IMR-90 (cell line): ENCODE data around the gene PRKN. TPM values are rescaled to one million over a fixed set of nuclear protein-coding genes. Genes with fewer than 3 reads are reported as not detected.

Experiments used
- ATAC-seq: fragments of 200-7000 bp; cut with Tn5 transposase; 2 replicates; pipeline ENCODE4 v1.9.1; 2020; ENCODE audit warnings: low read depth, mild to moderate bottlenecking, moderate library complexity
- BruUV-seq: library from RNA; stranded (reverse); fragments of 400-500 nt; replicated peaks from 2 replicates; lab custom pipeline; 2021; lab: Mats Ljungman, UMichigan
- CTCF ChIA-PET: fragments of 300-600 bp; formaldehyde crosslinking; extraction: SDS; loops from one replicate; lab custom pipeline; 2021; ENCODE audit warnings: antibody characterized with exemption; lab: Yijun Ruan, JAX
- POLR2A ChIA-PET: fragments of 300-600 bp; sonication (Branson Sonifier 250); formaldehyde crosslinking; loops from one replicate; lab custom pipeline; 2022; ENCODE audit warnings: antibody characterized with exemption; ENCODE audit not compliant: unreplicated experiment; lab: Charles Lee
- DNase-seq: peaks from one replicate; pipeline ENCODE4 v3.0.0; 2013
- H2AFZ ChIP-seq: replicated peaks from 2 replicates; pipeline ENCODE3; 2013; ENCODE audit warnings: low read length, mild to moderate bottlenecking; ENCODE audit not compliant: poor library complexity
- H2AK5ac ChIP-seq: 2 replicates; pipeline ENCODE4 v1.6.1; 2013; ENCODE audit warnings: low read depth, low read length, inconsistent platforms
- H2AK9ac ChIP-seq: replicated peaks from 2 replicates; pipeline ENCODE3; 2013; ENCODE audit warnings: mild to moderate bottlenecking, low read depth, low read length, moderate library complexity; ENCODE audit not compliant: poor library complexity
- H2BK120ac ChIP-seq: 2 replicates; pipeline ENCODE4 v1.6.1; 2013; ENCODE audit warnings: low read depth, low read length, inconsistent platforms
- H2BK15ac ChIP-seq: 3 replicates; pipeline ENCODE4 v1.6.1; 2013; ENCODE audit warnings: low read depth, low read length, inconsistent platforms
- H2BK20ac ChIP-seq: 2 replicates; pipeline ENCODE4 v1.6.1; 2013; ENCODE audit warnings: low read depth, mild to moderate bottlenecking, inconsistent platforms, low read length, moderate library complexity
- H2BK5ac ChIP-seq: 2 replicates; pipeline ENCODE4 v1.6.1; 2013; ENCODE audit warnings: mild to moderate bottlenecking, low read depth, low read length, inconsistent platforms; ENCODE audit not compliant: poor library complexity, severe bottlenecking
- H3K14ac ChIP-seq: replicated peaks from 2 replicates; pipeline ENCODE4 v1.6.1; 2013; ENCODE audit warnings: low read depth, low read length, inconsistent platforms
- H3K18ac ChIP-seq: 2 replicates; pipeline ENCODE4 v1.6.1; 2013; ENCODE audit warnings: low read depth, low read length, control low read depth
- H3K23ac ChIP-seq: 2 replicates; pipeline ENCODE4 v1.6.1; 2013; ENCODE audit warnings: low read depth, low read length, inconsistent platforms
- H3K27ac ChIP-seq: 2 replicates; pipeline ENCODE4 v1.5.1; 2013; ENCODE audit warnings: mild to moderate bottlenecking, control low read depth, low read length; ENCODE audit not compliant: insufficient read depth
- H3K27me3 ChIP-seq: 2 replicates; pipeline ENCODE4 v1.6.1; 2013; ENCODE audit warnings: low read length; ENCODE audit not compliant: control insufficient read depth, insufficient read depth
- H3K36me3 ChIP-seq: 2 replicates; pipeline ENCODE4 v1.6.1; 2013; ENCODE audit warnings: low read length, mixed read lengths; ENCODE audit not compliant: control insufficient read depth, insufficient read depth
- H3K4ac ChIP-seq: 2 replicates; pipeline ENCODE4 v1.6.1; 2013; ENCODE audit warnings: low read depth, low read length, inconsistent platforms
- H3K4me1 ChIP-seq: 2 replicates; pipeline ENCODE4 v1.6.1; 2013; ENCODE audit warnings: low read length, mixed read lengths; ENCODE audit not compliant: control insufficient read depth, insufficient read depth
- H3K4me2 ChIP-seq: 2 replicates; pipeline ENCODE4 v1.6.1; 2013; ENCODE audit warnings: low read depth, mild to moderate bottlenecking, control low read depth, low read length, moderate library complexity
- H3K4me3 ChIP-seq: 2 replicates; pipeline ENCODE4 v1.5.1; 2013; ENCODE audit warnings: low read depth, mild to moderate bottlenecking, control low read depth, low read length, moderate library complexity; ENCODE audit not compliant: insufficient read depth
- H3K56ac ChIP-seq: 2 replicates; pipeline ENCODE4 v1.6.1; 2013; ENCODE audit warnings: low read length, inconsistent platforms; ENCODE audit not compliant: insufficient read depth; ENCODE audit errors: extremely low read depth
- H3K79me1 ChIP-seq, 2 experiments: 2 replicates each; pipeline ENCODE4 v1.6.1; 2013; ENCODE audit warnings: low read length in 2 of 2, inconsistent platforms in 1 of 2, low read depth in 1 of 2
- H3K9ac ChIP-seq: 2 replicates; pipeline ENCODE4 v1.6.1; 2013; ENCODE audit warnings: low read depth, low read length, control low read depth
- H3K9me1 ChIP-seq: 2 replicates; pipeline ENCODE4 v1.6.1; 2013; ENCODE audit warnings: low read length, inconsistent platforms; ENCODE audit not compliant: insufficient read depth
- H3K9me3 ChIP-seq: 2 replicates; pipeline ENCODE4 v1.6.1; 2013; ENCODE audit warnings: low read length; ENCODE audit not compliant: control insufficient read depth, insufficient read depth
- H4K20me1 ChIP-seq: 2 replicates; pipeline ENCODE4 v1.6.1; 2013; ENCODE audit warnings: low read length, inconsistent platforms; ENCODE audit not compliant: insufficient read depth
- H4K5ac ChIP-seq: 2 replicates; pipeline ENCODE4 v1.6.1; 2013; ENCODE audit warnings: mild to moderate bottlenecking, low read depth, low read length, control low read depth
- H4K8ac ChIP-seq, 2 experiments: 2 replicates each; pipeline ENCODE4 v1.6.1; 2013; ENCODE audit warnings: low read depth in 2 of 2, low read length in 2 of 2, control low read depth in 1 of 2, inconsistent platforms in 1 of 2
- H4K91ac ChIP-seq: 2 replicates; pipeline ENCODE4 v1.6.1; 2013; ENCODE audit warnings: low read depth, low read length, inconsistent platforms; ENCODE audit not compliant: insufficient read depth
- MAFK ChIP-seq: IDR thresholded peaks from 2 replicates; pipeline ENCODE4 v1.6.1; 2012; ENCODE audit warnings: low read depth, low read length, improper control_type of control experiment
- MAZ ChIP-seq: IDR thresholded peaks from 2 replicates; pipeline ENCODE4 v1.6.1; 2012; ENCODE audit warnings: low read depth, mild to moderate bottlenecking, low read length, improper control_type of control experiment, moderate library complexity, borderline replicate concordance
- RAD21 ChIP-seq: IDR thresholded peaks from 2 replicates; pipeline ENCODE4 v1.6.1; 2012; ENCODE audit warnings: low read length, improper control_type of control experiment
- RCOR1 ChIP-seq: IDR thresholded peaks from 2 replicates; pipeline ENCODE4 v1.6.1; 2012; ENCODE audit warnings: mild to moderate bottlenecking, low read length, improper control_type of control experiment; ENCODE audit not compliant: insufficient replicate concordance
- USF2 ChIP-seq: fragments of 150-350 bp; IDR thresholded peaks from 2 replicates; pipeline ENCODE4 v1.6.1; 2017; ENCODE audit warnings: mild to moderate bottlenecking, antibody characterized with exemption, low read length, low read depth
- WGBS, 2 experiments: methylation state at CpG; one replicate each; pipeline versions ENCODE4 v1.1.5 to v1.1.7; 2013; ENCODE audit warnings: missing lambda C conversion rate in 2 of 2; ENCODE audit not compliant: insufficient read length in 1 of 2; ENCODE audit errors: extremely low coverage in 2 of 2; 5-methylcytosine and 5-hydroxymethylcytosine counted together
- dilution Hi-C: fragments of 300-500 bp; cut with HindIII; formaldehyde crosslinking; loops from one replicate; pipeline ENCODE4 v1.14.3; 2018; ENCODE audit warnings: low sequenced_read_pairs; ENCODE audit not compliant: unreplicated experiment
- in situ Hi-C: fragments of 300-500 bp; cut with MboI; formaldehyde crosslinking; loops from 3 replicates; pipeline ENCODE4 v1.14.3; 2019; ENCODE audit warnings: low sequenced_read_pairs, inconsistent platforms, mixed read lengths
- intact Hi-C: fragments of 100-400 bp; cut with micrococcal nuclease; formaldehyde crosslinking; loops from 2 replicates; pipeline ENCODE4 v1.10.0; 2022
- polyA plus RNA-seq, 3 experiments: library from polyadenylated mRNA; depleted of rRNA; stranded (reverse); fragments of >200 nt; gene quantifications; 2 replicates each; pipeline ENCODE4 v1.2.3, GENCODE V29; 2012; ENCODE audit warnings: low replicate concordance in 1 of 3
- total RNA-seq: library from RNA; depleted of rRNA; stranded (reverse); fragments of >200 nt; gene quantifications from 2 replicates; pipeline ENCODE4 v1.2.3, GENCODE V29; 2012

Gene PRKN
- total and polyA plus RNA-seq, 2 of the 4 experiments (the other 2 are of a cell fraction), result 0.15 to 0.18 TPM

- Histone ChIP-seq H3K23ac (no peak overlapping the region), H3K9me3 (peaks cover 28% of the 10 kb centered on the region), H3K14ac (no peak overlapping the region), H2BK15ac (no peak overlapping the region), H3K4me1 (no peaks in the 10 kb centered on the region), H2BK20ac (no peak overlapping the region), H3K27me3 (no peaks in the 10 kb centered on the region), H3K9ac (no peak overlapping the region), H2AK9ac (no peak overlapping the region), H3K18ac (no peak overlapping the region), H2BK5ac (no peak overlapping the region), H2AK5ac (no peak overlapping the region), H4K20me1 (no peaks in the 10 kb centered on the region), H3K56ac (no peak overlapping the region), H3K27ac (no peak overlapping the region), H2AFZ (no peak overlapping the region), H3K79me1 (no peaks in the 10 kb centered on the region), H3K4me2 (no peak overlapping the region), H4K5ac (no peak overlapping the region), H2BK120ac (no peak overlapping the region), H4K91ac (no peak overlapping the region), H3K9me1 (no peaks in the 10 kb centered on the region), H4K8ac (no peak overlapping the region), H3K4me3 (no peak overlapping the region), H3K36me3 (no peaks in the 10 kb centered on the region), H3K4ac (no peak overlapping the region)
- ATAC-seq (no peak), DNase-seq (no peak)
- WGBS, 2 experiments, result no CpG with 5 or more reads among the region's 3 CpGs
- CTCF ChIA-PET, result no interaction called here
- dilution Hi-C loops (no loop called here), intact Hi-C loops (no loop called here), in situ Hi-C loops (no loop called here)
- POLR2A ChIA-PET, result no interaction called here
- no peak for TF ChIP-seq RCOR1
- no peak for TF ChIP-seq USF2
- no peak for TF ChIP-seq MAZ
- no peak for TF ChIP-seq MAFK
- TF ChIP-seq RAD21, result no peak
- no TSS peak for BruUV-seq
Measured at GRCh38 chr6:161676586-161676985, 1051.0 kb downstream of the PRKN start.
